Skeletal muscle tissue (tissue), 4 donors: ENCODE results near the gene NFIX. TPM values are rescaled to one million over a fixed set of nuclear protein-coding genes. Genes with fewer than 3 reads are reported as not detected.

Experiments
- H3K27ac ChIP-seq: one replicate; pipeline ENCODE4 v1.7.0; 2013; ENCODE audit warnings: mild to moderate bottlenecking, low read depth, low read length, inconsistent platforms
- H3K27me3 ChIP-seq, 3 donors: one replicate each; pipeline ENCODE4 v1.7.0; 2013; ENCODE audit warnings: low read length in 3 of 3; ENCODE audit not compliant: control insufficient read depth in 3 of 3, insufficient read depth in 3 of 3
- H3K36me3 ChIP-seq, 3 donors: one replicate each; pipeline ENCODE4 v1.7.0; 2013; ENCODE audit warnings: low read length in 3 of 3; ENCODE audit not compliant: control insufficient read depth in 3 of 3, insufficient read depth in 3 of 3
- H3K4me1 ChIP-seq, 3 donors: one replicate each; pipeline ENCODE4 v1.7.0; 2013; ENCODE audit warnings: low read length in 3 of 3, mild to moderate bottlenecking in 3 of 3; ENCODE audit not compliant: control insufficient read depth in 3 of 3, insufficient read depth in 3 of 3
- H3K4me3 ChIP-seq, 3 donors: one replicate each; pipeline ENCODE4 v1.7.0; 2013; ENCODE audit warnings: low read length in 3 of 3
- H3K9ac ChIP-seq, 3 donors: one replicate each; pipeline ENCODE4 v1.7.0; 2013; ENCODE audit warnings: low read length in 3 of 3, mild to moderate bottlenecking in 3 of 3, moderate library complexity in 2 of 3, low read depth in 1 of 3
- H3K9me3 ChIP-seq, 3 donors: one replicate each; pipeline ENCODE4 v1.7.0; 2013; ENCODE audit warnings: low read length in 3 of 3; ENCODE audit not compliant: control insufficient read depth in 3 of 3
- total RNA-seq: library from RNA; depleted of rRNA; stranded (reverse); fragments of >200 nt; gene quantifications from one replicate; pipeline ENCODE4 v1.2.3, GENCODE V29; 2014
- donor health status: Osteomylitis.

The NFIX gene
- total RNA-seq, 1 donor from 2014 or later, result 49.1 TPM

- Histone ChIP-seq H3K9ac (peak overlapping the region in 1 of 3 donors; percentile 8), H3K27ac (peak overlapping the region; percentile 69), H3K27me3 (no peaks in the 10 kb centered on the region), H3K4me3 (peak overlapping the region in 1 of 3 donors; percentile 54), H3K36me3 (peaks cover 5 to 10% (median 6%) of the 10 kb centered on the region in 3 donors), H3K9me3 (no peaks in the 10 kb centered on the region), H3K4me1 (peaks cover 23 to 28% (median 27%) of the 10 kb centered on the region in 3 donors)
Observed at GRCh38 chr19:13103581-13104359, 108.5 kb downstream of the NFIX start.

DNA sequence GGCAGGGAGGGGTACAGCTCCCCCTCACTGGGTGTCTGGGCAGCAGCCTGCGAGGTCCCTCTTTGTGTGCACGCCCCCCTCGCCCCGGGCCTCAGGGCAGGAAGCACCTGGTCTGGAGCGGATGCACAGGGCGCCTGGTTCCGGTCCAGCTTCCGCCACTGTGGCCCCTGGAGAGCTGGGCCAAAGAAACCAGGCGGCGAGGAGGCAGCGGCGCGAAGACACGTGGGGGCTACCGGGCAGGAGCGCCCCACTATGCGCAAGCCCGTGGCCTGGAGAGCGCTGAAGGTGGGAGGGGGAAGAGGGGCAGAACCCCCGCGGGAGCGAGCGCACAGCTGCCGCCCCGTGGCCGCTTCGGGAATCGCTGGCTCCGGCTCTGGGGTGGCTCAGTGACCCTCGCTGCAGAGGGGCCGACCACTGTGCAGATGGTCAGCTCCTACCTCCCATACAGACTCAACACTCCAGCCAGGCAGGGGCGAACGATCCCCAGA, 109.1 kb downstream of the NFIX start:
- peaks cover 23 to 28% (median 24%) of the 10 kb centered on the region in 3 donors for H3K4me1 ChIP-seq
- H3K36me3 ChIP-seq, result peaks cover 7 to 13% (median 10%) of the 10 kb centered on the region in 3 donors
- peak overlapping the region in 2 of 3 donors; percentile 7 to 40 for H3K9ac ChIP-seq
- H3K9me3 ChIP-seq, result no peaks in the 10 kb centered on the region
- no peaks in the 10 kb centered on the region for H3K27me3 ChIP-seq
- peak overlapping the region; percentile 47 for H3K27ac ChIP-seq
- peak overlapping the region in 2 of 3 donors; percentile 23 to 54 for H3K4me3 ChIP-seq

- H3K4me1 ChIP-seq, result peaks cover 18 to 28% (median 22%) of the 10 kb centered on the region in 3 donors
- H3K36me3 ChIP-seq, result peaks cover 13 to 18% (median 14%) of the 10 kb centered on the region in 3 donors
- H3K27ac ChIP-seq, result peak overlapping the region; percentile 47
- peak overlapping the region in 2 of 3 donors; percentile 7 to 40 for H3K9ac ChIP-seq
- no peaks in the 10 kb centered on the region for H3K27me3 ChIP-seq
- H3K9me3 ChIP-seq, result no peaks in the 10 kb centered on the region
- peak overlapping the region in 1 of 3 donors; percentile 23 for H3K4me3 ChIP-seq
Observed at GRCh38 chr19:13104848-13105711, 109.8 kb downstream of the NFIX start.

DNA sequence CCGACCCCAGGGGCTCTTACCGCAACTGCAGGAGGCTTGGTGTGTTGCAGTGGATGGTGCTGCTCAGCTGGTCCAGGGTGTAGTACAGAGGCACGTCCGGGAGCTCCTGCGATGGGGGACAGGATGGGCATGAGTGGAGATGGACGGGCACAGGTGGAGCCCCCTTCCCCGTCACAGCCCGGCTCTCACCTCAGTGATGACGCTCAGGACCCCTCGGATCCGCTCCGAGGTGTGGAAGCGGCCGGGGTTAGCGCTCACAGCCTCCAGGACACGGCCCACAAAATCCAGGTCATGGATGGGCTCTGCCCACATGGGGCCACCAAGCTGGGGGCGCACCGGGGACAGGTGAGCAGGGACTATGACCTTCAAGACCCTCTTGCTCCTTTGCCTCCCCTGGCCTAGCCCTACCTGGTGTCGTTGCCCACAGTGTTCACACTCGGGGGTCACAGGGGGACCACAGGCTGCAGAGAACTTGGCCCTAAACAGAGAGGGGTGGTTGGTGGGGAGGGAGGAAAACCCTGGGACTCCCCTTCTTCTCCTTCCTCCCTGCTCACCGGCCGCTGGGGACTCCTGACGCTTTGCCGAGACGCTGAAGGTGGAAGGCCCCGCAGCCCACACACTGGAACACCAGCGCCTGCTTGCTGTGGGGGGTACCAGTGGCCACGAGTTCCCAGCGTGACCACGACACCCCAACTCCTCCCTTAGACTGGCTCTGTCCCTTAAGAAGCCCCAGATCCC, 114.3 kb downstream of the NFIX start:
- H3K9ac ChIP-seq, result no peak overlapping the region
- no peak overlapping the region for H3K4me3 ChIP-seq
- no peaks in the 10 kb centered on the region for H3K9me3 ChIP-seq
- no peaks in the 10 kb centered on the region for H3K27me3 ChIP-seq
- H3K27ac ChIP-seq, result no peak overlapping the region
- H3K36me3 ChIP-seq, result peaks cover 25 to 26% (median 25%) of the 10 kb centered on the region in 3 donors
- peaks cover 4 to 6% (median 6%) of the 10 kb centered on the region in 3 donors for H3K4me1 ChIP-seq

- Histone ChIP-seq H3K4me3 (no peak overlapping the region), H3K4me1 (peaks cover 2 to 3% (median 3%) of the 10 kb centered on the region in 3 donors), H3K9ac (no peak overlapping the region), H3K9me3 (no peaks in the 10 kb centered on the region), H3K36me3 (peaks cover 25 to 29% (median 25%) of the 10 kb centered on the region in 3 donors), H3K27me3 (no peaks in the 10 kb centered on the region), H3K27ac (no peak overlapping the region)
Observed at GRCh38 chr19:13110099-13110610, 114.9 kb downstream of the NFIX start.

GRCh38 chr19:13112555-13112954, 117.3 kb downstream of the NFIX start:
- Histone ChIP-seq H3K9ac (no peak overlapping the region), H3K36me3 (peaks cover 21 to 27% (median 23%) of the 10 kb centered on the region in 3 donors), H3K4me3 (no peak overlapping the region), H3K27me3 (no peaks in the 10 kb centered on the region), H3K27ac (no peak overlapping the region), H3K4me1 (peaks cover 19 to 25% (median 21%) of the 10 kb centered on the region in 3 donors), H3K9me3 (no peaks in the 10 kb centered on the region)

DNA sequence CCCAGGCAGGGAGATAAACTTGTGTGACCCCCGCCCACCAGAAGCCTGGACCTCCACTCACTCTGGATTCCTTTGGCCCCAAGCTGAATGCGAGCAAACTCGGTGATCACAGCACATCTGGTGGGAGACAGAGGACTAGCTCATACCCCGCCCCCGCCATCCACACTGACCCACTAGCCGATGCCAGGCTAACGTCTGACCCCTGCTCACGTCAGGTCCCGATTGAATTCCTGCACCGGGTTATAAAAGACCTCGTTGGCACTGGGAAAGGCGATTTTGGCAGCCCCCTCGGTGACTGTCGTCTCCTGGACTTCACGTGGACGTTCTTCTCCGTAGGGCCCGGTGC, 120.6 kb downstream of the NFIX start:
- H3K9ac ChIP-seq, result peak overlapping the region; percentile 87 to 93 (median 91)
- H3K27ac ChIP-seq, result peak overlapping the region; percentile 75
- H3K4me3 ChIP-seq, result peak overlapping the region; percentile 93 to 99 (median 96)
- no peaks in the 10 kb centered on the region for H3K9me3 ChIP-seq
- H3K27me3 ChIP-seq, result no peaks in the 10 kb centered on the region
- H3K36me3 ChIP-seq, result peaks cover 7 to 17% (median 13%) of the 10 kb centered on the region in 3 donors
- H3K4me1 ChIP-seq, result peaks cover 38 to 47% (median 42%) of the 10 kb centered on the region in 3 donors

GRCh38 chr19:13116282-13117175, 121.3 kb downstream of the NFIX start, which contains the start of gene TRMT1:
Gene TRMT1, minus strand, starts transcription at chr19:13116740. Its CDS starts 341 bp downstream, at chr19:13116399.
- H3K4me1 ChIP-seq, result peaks cover 43 to 48% (median 44%) of the 10 kb centered on the region in 3 donors

More at GRCh38 chr19:13116282-13117175, 121.3 kb downstream of the NFIX start, which contains the start of gene TRMT1:
- H3K27me3 ChIP-seq, result no peaks in the 10 kb centered on the region
- H3K9me3 ChIP-seq, result no peaks in the 10 kb centered on the region
- H3K36me3 ChIP-seq, result peaks cover 9 to 17% (median 13%) of the 10 kb centered on the region in 3 donors
- peak within 1 kb of the TSS; percentile 87 to 93 (median 91) for H3K9ac ChIP-seq
- H3K4me3 ChIP-seq, result peak within 1 kb of the TSS; percentile 93 to 99 (median 96)
- H3K27ac ChIP-seq, result peak within 1 kb of the TSS; percentile 75
